CD14-positive monocyte (primary cell): ENCODE data around the gene SMPDL3A. TPM values are rescaled to one million over a fixed set of nuclear protein-coding genes. Genes with fewer than 3 reads are reported as not detected.

Experiments
- DNase-seq, 3 donors: peaks; one replicate each; pipeline ENCODE4 v3.0.0-alpha.2; 2011 to 2022
- H2AFZ ChIP-seq: 2 replicates; pipeline ENCODE4 v1.6.0; 2012; ENCODE audit warnings: mild to moderate bottlenecking, low read depth, low read length, inconsistent platforms; ENCODE audit not compliant: insufficient read depth, poor library complexity, severe bottlenecking
- H3K27ac ChIP-seq, 2 donors: 1 replicate in 1 of 2; 2 replicates in 1 of 2; pipeline ENCODE4 v1.5.1; 2012 to 2013; ENCODE audit warnings: low read length in 2 of 2, control low read depth in 1 of 2, inconsistent platforms in 1 of 2, low read depth in 1 of 2, mild to moderate bottlenecking in 1 of 2
- H3K27me3 ChIP-seq, 2 donors: one replicate each; pipeline versions ENCODE4 v1.6.0 to v1.6.1; 2011 to 2013; ENCODE audit warnings: low read length in 2 of 2; ENCODE audit not compliant: control insufficient read depth in 2 of 2, insufficient read depth in 2 of 2
- H3K36me3 ChIP-seq, 2 donors: replicated peaks in 1 of 2; 1 replicate in 1 of 2; 2 replicates in 1 of 2; pipeline versions ENCODE4 v1.5.1 to v1.6.1; 2012 to 2013; ENCODE audit warnings: low read length in 2 of 2, control low read depth in 1 of 2, inconsistent platforms in 1 of 2, mild to moderate bottlenecking in 1 of 2; ENCODE audit not compliant: insufficient read depth in 2 of 2, control insufficient read depth in 1 of 2
- H3K4me1 ChIP-seq, 2 donors: 1 replicate in 1 of 2; 2 replicates in 1 of 2; pipeline versions ENCODE4 v1.5.1 to v1.6.1; 2012 to 2013; ENCODE audit warnings: low read length in 2 of 2, control low read depth in 1 of 2, inconsistent platforms in 1 of 2, mild to moderate bottlenecking in 1 of 2, moderate library complexity in 1 of 2; ENCODE audit not compliant: insufficient read depth in 2 of 2, control insufficient read depth in 1 of 2
- H3K4me2 ChIP-seq: replicated peaks from 2 replicates; pipeline ENCODE3; 2012; ENCODE audit warnings: low read length, moderate library complexity, mild to moderate bottlenecking; ENCODE audit not compliant: poor library complexity, severe bottlenecking; ENCODE audit errors: extremely low read depth
- H3K4me3 ChIP-seq, 3 experiments: fragments of 200-600 bp in 1 of 3; sonication (generic) in 1 of 3; replicated peaks in 1 of 3; 1 replicate in 2 of 3; 2 replicates in 1 of 3; pipeline ENCODE4 v1.5.1; 2011 to 2013; ENCODE audit warnings: low read length in 3 of 3, mild to moderate bottlenecking in 3 of 3, control low read depth in 2 of 3, low read depth in 2 of 3, inconsistent platforms in 1 of 3, moderate library complexity in 1 of 3
- H3K79me2 ChIP-seq: 2 replicates; pipeline ENCODE4 v1.6.0; 2012; ENCODE audit warnings: mild to moderate bottlenecking, control low read depth, inconsistent platforms, low read length, moderate library complexity; ENCODE audit not compliant: insufficient read depth
- H3K9ac ChIP-seq: 2 replicates; pipeline ENCODE4 v1.6.0; 2017; ENCODE audit warnings: low read length, mild to moderate bottlenecking; ENCODE audit not compliant: insufficient read depth, poor library complexity, severe bottlenecking
- H3K9me3 ChIP-seq, 2 donors: replicated peaks in 1 of 2; 1 replicate in 1 of 2; 2 replicates in 1 of 2; pipeline versions ENCODE4 v1.5.1 to v1.6.1; 2012 to 2013; ENCODE audit warnings: low read length in 2 of 2, control low read depth in 1 of 2; ENCODE audit not compliant: control insufficient read depth in 1 of 2, insufficient read depth in 1 of 2
- H4K20me1 ChIP-seq: 2 replicates; pipeline ENCODE4 v1.6.0; 2012; ENCODE audit warnings: mild to moderate bottlenecking, low read length, control low read depth, moderate library complexity; ENCODE audit not compliant: insufficient read depth
- H3K27ac Mint-ChIP-seq, 7 donors: one replicate each; pipeline ENCODE4 v1.8.0; 2020; ENCODE audit warnings: mild to moderate bottlenecking in 7 of 7, mixed read lengths in 7 of 7, moderate library complexity in 6 of 7, inconsistent platforms in 2 of 7
- H3K27me3 Mint-ChIP-seq, 3 donors: one replicate each; pipeline ENCODE4 v1.8.0; 2021 to 2022; ENCODE audit warnings: low read depth in 3 of 3, mild to moderate bottlenecking in 3 of 3, mixed read lengths in 3 of 3, moderate library complexity in 3 of 3, inconsistent platforms in 1 of 3
- H3K36me3 Mint-ChIP-seq, 2 donors: one replicate each; pipeline ENCODE4 v1.8.0; 2020; ENCODE audit warnings: mixed read lengths in 2 of 2, inconsistent platforms in 1 of 2, mild to moderate bottlenecking in 1 of 2
- H3K4me1 Mint-ChIP-seq: one replicate; pipeline ENCODE4 v1.8.0; 2020; ENCODE audit warnings: mild to moderate bottlenecking, mixed read lengths
- H3K4me3 Mint-ChIP-seq, 2 donors: one replicate each; pipeline ENCODE4 v1.8.0; 2020; ENCODE audit warnings: mild to moderate bottlenecking in 2 of 2, mixed read lengths in 2 of 2, moderate library complexity in 1 of 2
- H3K9me3 Mint-ChIP-seq, 7 donors: one replicate each; pipeline ENCODE4 v1.8.0; 2020 to 2022; ENCODE audit warnings: mixed read lengths in 7 of 7, mild to moderate bottlenecking in 6 of 7, moderate library complexity in 6 of 7, inconsistent platforms in 2 of 7
- WGBS: methylation state at CpG from one replicate; pipeline ENCODE4 v1.1.5; 2013; ENCODE audit warnings: missing lambda C conversion rate; ENCODE audit not compliant: insufficient coverage; 5-methylcytosine and 5-hydroxymethylcytosine counted together
- intact Hi-C, 2 donors: fragments of 100-400 bp; cut with micrococcal nuclease; formaldehyde crosslinking; loops; one replicate each; pipeline versions ENCODE4 v1.15.0 to v1.15.1; 2023
- polyA plus RNA-seq, 3 donors: library from polyadenylated mRNA; depleted of rRNA in 1 of 3; unstranded in 2 of 3; stranded (reverse) in 1 of 3; fragments of 300-500 nt in 2 of 3; fragments of >200 nt in 1 of 3; fragmentation: Illumina TruSeq in 2 of 3; gene quantifications; 1 replicate in 2 of 3; 2 replicates in 1 of 3; pipeline ENCODE4 v1.2.3, GENCODE V29; 2012 to 2021
- TF ChIP-seq, protein P1 (sequence below): fragments of 200-600 bp; IDR thresholded peaks from one replicate; pipeline ENCODE4 v1.8.0; 2022; ENCODE audit warnings: antibody characterized with exemption, mild to moderate bottlenecking

Gene SMPDL3A
- polyA plus RNA-seq, 3 donors: 21.3 to 30.1 (median 21.7) TPM

GRCh38 chr6:122770835-122771601 lies 18.0 kb upstream of the SMPDL3A start:
- H3K9me3 ChIP-seq: no peaks in the 10 kb centered on the region
- H3K27me3 ChIP-seq: no peaks in the 10 kb centered on the region
- peak; percentile 86 to 95 (median 94) for DNase-seq
- H3K27me3 Mint-ChIP-seq: peaks cover 0 to 3% (median 1%) of the 10 kb centered on the region in 3 donors
- H3K9me3 Mint-ChIP-seq: peaks cover 0 to under 1% (median 0%) of the 10 kb centered on the region in 7 donors
- H3K4me3 Mint-ChIP-seq: peak overlapping the region in 1 of 2 donors; percentile 62
- H3K9ac ChIP-seq: peak overlapping the region; percentile 28
- no peaks in the 10 kb centered on the region for H3K36me3 Mint-ChIP-seq
- H3K4me2 ChIP-seq: peak overlapping the region; percentile 57
- peaks cover 29 to 43% of the 10 kb centered on the region in 2 donors for H3K4me1 ChIP-seq
- no CpG with 5 or more reads among the region's 1 CpG for WGBS
- TF ChIP-seq, protein P1, sequence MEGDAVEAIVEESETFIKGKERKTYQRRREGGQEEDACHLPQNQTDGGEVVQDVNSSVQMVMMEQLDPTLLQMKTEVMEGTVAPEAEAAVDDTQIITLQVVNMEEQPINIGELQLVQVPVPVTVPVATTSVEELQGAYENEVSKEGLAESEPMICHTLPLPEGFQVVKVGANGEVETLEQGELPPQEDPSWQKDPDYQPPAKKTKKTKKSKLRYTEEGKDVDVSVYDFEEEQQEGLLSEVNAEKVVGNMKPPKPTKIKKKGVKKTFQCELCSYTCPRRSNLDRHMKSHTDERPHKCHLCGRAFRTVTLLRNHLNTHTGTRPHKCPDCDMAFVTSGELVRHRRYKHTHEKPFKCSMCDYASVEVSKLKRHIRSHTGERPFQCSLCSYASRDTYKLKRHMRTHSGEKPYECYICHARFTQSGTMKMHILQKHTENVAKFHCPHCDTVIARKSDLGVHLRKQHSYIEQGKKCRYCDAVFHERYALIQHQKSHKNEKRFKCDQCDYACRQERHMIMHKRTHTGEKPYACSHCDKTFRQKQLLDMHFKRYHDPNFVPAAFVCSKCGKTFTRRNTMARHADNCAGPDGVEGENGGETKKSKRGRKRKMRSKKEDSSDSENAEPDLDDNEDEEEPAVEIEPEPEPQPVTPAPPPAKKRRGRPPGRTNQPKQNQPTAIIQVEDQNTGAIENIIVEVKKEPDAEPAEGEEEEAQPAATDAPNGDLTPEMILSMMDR: no peak
- no peaks in the 10 kb centered on the region for H3K36me3 ChIP-seq
- no peaks in the 10 kb centered on the region for H4K20me1 ChIP-seq
- peak overlapping the region in 1 of 3 experiments; percentile 33 for H3K4me3 ChIP-seq
- H2AFZ ChIP-seq: no peak overlapping the region
- peaks cover 34% of the 10 kb centered on the region for H3K4me1 Mint-ChIP-seq
- H3K79me2 ChIP-seq: no peaks in the 10 kb centered on the region
- H3K27ac ChIP-seq: peak overlapping the region; percentile 59 to 83
- H3K27ac Mint-ChIP-seq: peak overlapping the region; percentile 78 to 94 (median 92)
- intact Hi-C loops: no loop called here

- no peaks in the 10 kb centered on the region for H3K9me3 ChIP-seq
- no peaks in the 10 kb centered on the region for H3K79me2 ChIP-seq
- TF ChIP-seq, protein P1: no peak
- H3K9me3 Mint-ChIP-seq: peaks cover 0 to 4% (median 0%) of the 10 kb centered on the region in 7 donors
- H3K36me3 Mint-ChIP-seq: no peaks in the 10 kb centered on the region
- no peaks in the 10 kb centered on the region for H4K20me1 ChIP-seq
- no peak overlapping the region for H2AFZ ChIP-seq
- H3K27me3 ChIP-seq: no peaks in the 10 kb centered on the region
- 94% methylated on average over 3 of the region's 3 CpGs for WGBS
- intact Hi-C loops: no loop called here
- DNase-seq: no peak
- H3K27ac Mint-ChIP-seq: peak overlapping the region in 2 of 7 donors; percentile 53 to 78
- no peak overlapping the region for H3K4me2 ChIP-seq
- peaks cover 0 to 3% (median 1%) of the 10 kb centered on the region in 3 donors for H3K27me3 Mint-ChIP-seq
- H3K9ac ChIP-seq: no peak overlapping the region
- no peak overlapping the region for H3K4me3 ChIP-seq
- peaks cover 29 to 39% of the 10 kb centered on the region in 2 donors for H3K4me1 ChIP-seq
- peaks cover 30% of the 10 kb centered on the region for H3K4me1 Mint-ChIP-seq
- H3K27ac ChIP-seq: peak overlapping the region in 1 of 2 donors; percentile 43
- no peaks in the 10 kb centered on the region for H3K36me3 ChIP-seq
- no peak overlapping the region for H3K4me3 Mint-ChIP-seq
Measured at GRCh38 chr6:122772724-122773415, 16.2 kb upstream of the SMPDL3A start.
